Karpas-422 (cell line): ENCODE results near the gene CHSY3. TPM values are rescaled to one million over a fixed set of nuclear protein-coding genes. Genes with fewer than 3 reads are reported as not detected.

Source experiments
- DNase-seq: peaks from one replicate; pipeline ENCODE4 v3.0.0-alpha.2; 2015
- H2AFZ ChIP-seq: fragments of 200-600 bp; sonication (generic); 2 replicates; pipeline ENCODE4 v1.6.1; 2014; ENCODE audit warnings: antibody characterized with exemption, low read length, mixed read lengths
- H3K27ac ChIP-seq: fragments of 200-600 bp; sonication (generic); 2 replicates; pipeline ENCODE4 v1.5.1; 2014; ENCODE audit warnings: mild to moderate bottlenecking, low read length, moderate library complexity
- H3K27me3 ChIP-seq: fragments of 200-600 bp; sonication (generic); 2 replicates; pipeline ENCODE4 v1.6.1; 2014; ENCODE audit warnings: low read length, mixed read lengths
- H3K36me3 ChIP-seq: fragments of 200-600 bp; sonication (generic); 2 replicates; pipeline ENCODE4 v1.6.1; 2014; ENCODE audit warnings: low read length, mixed read lengths; ENCODE audit not compliant: insufficient read depth
- H3K4me1 ChIP-seq: fragments of 200-600 bp; sonication (generic); 2 replicates; pipeline ENCODE4 v1.6.1; 2014; ENCODE audit warnings: mild to moderate bottlenecking, low read length, mixed read lengths
- H3K4me2 ChIP-seq: fragments of 200-600 bp; sonication (generic); 2 replicates; pipeline ENCODE4 v1.6.1; 2014; ENCODE audit warnings: low read length, low read depth, mild to moderate bottlenecking; ENCODE audit not compliant: poor library complexity, severe bottlenecking
- H3K4me3 ChIP-seq: fragments of 200-600 bp; sonication (generic); 2 replicates; pipeline ENCODE4 v1.5.1; 2014; ENCODE audit warnings: mild to moderate bottlenecking, antibody characterized with exemption, low read length, mixed read lengths
- H3K79me2 ChIP-seq: fragments of 200-600 bp; sonication (generic); 2 replicates; pipeline ENCODE4 v1.6.1; 2014; ENCODE audit warnings: mild to moderate bottlenecking, low read length, mixed read lengths
- H3K9ac ChIP-seq: fragments of 200-600 bp; sonication (generic); 2 replicates; pipeline ENCODE4 v1.6.0; 2014; ENCODE audit warnings: low read length
- H3K9me2 ChIP-seq: fragments of 200-600 bp; sonication (generic), shearing (Covaris generic); replicated peaks from 2 replicates; pipeline ENCODE4 v1.6.0; 2014; ENCODE audit warnings: mild to moderate bottlenecking, low read length, moderate library complexity; ENCODE audit not compliant: insufficient read depth
- H3K9me3 ChIP-seq: fragments of 300-700, 200-600 bp; sonication (generic); 2 replicates; pipeline ENCODE4 v1.6.1; 2014; ENCODE audit warnings: low read length, mixed read lengths
- H4K20me1 ChIP-seq: fragments of 200-600 bp; sonication (generic); 2 replicates; pipeline ENCODE4 v1.6.1; 2014; ENCODE audit warnings: mild to moderate bottlenecking, antibody characterized with exemption, low read length, low read depth; ENCODE audit not compliant: insufficient read depth
- total RNA-seq: library from RNA; depleted of rRNA; stranded (reverse); fragments of >200 nt; shearing (Covaris generic); gene quantifications from 2 replicates; pipeline ENCODE4 v1.2.3, GENCODE V29; 2014; ENCODE audit warnings: low replicate concordance

CHSY3 gene
- total RNA-seq, 1 experiment from 2014 or later, result not detected

DNA sequence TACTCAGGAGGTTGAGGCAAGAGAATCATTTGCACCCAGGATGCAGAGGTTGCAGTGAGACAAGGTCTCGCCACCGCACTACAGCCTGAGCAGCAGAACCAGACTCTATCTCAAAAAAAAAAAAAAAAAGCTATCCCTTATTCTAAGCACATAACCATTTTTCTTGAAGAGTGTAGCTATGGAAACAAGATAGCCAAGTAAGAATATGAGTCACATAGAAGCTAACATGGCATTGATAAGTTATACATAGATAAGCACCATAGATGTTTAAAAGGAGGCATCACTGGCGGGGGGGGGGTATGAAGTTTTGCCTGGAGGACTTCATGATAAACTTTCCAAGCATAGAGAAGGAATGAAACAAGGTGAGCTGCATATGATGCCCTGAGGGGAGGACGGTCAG lies 26.0 kb downstream of the CHSY3 start:
- Histone ChIP-seq H3K36me3 (no peaks in the 10 kb centered on the region), H3K27me3 (no peaks in the 10 kb centered on the region), H3K4me1 (no peaks in the 10 kb centered on the region), H4K20me1 (no peaks in the 10 kb centered on the region), H2AFZ (no peak overlapping the region), H3K4me3 (no peak overlapping the region), H3K4me2 (no peak overlapping the region), H3K9me3 (no peaks in the 10 kb centered on the region), H3K79me2 (no peaks in the 10 kb centered on the region), H3K9me2 (no peaks in the 10 kb centered on the region), H3K27ac (no peak overlapping the region), H3K9ac (no peak overlapping the region)
- no peak for DNase-seq

DNA sequence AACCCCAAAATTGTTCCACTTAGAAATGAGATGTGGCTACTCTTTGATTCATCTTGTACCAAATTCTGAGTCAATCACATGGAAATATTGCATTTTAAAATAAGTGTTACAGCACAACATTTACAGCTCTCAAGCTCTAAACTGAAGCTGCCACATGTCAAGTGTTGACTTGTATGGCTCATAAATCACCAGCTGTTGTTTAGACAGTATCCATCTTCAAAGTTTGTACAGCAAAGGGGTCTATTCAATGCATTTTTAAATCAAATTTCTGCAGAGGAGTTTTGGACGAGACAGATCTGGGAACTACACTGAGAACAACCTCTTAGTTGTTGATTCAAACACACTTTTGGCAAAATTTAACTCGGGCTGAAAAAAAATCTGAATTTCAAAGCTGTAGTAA lies 31.4 kb downstream of the CHSY3 start:
- Histone ChIP-seq H3K4me3 (no peak overlapping the region), H3K9ac (no peak overlapping the region), H3K36me3 (no peaks in the 10 kb centered on the region), H3K27ac (no peak overlapping the region), H3K4me1 (no peaks in the 10 kb centered on the region), H4K20me1 (no peaks in the 10 kb centered on the region), H2AFZ (no peak overlapping the region), H3K9me2 (no peaks in the 10 kb centered on the region), H3K27me3 (no peaks in the 10 kb centered on the region), H3K4me2 (no peak overlapping the region), H3K79me2 (no peaks in the 10 kb centered on the region), H3K9me3 (no peaks in the 10 kb centered on the region)
- DNase-seq, result no peak

DNA sequence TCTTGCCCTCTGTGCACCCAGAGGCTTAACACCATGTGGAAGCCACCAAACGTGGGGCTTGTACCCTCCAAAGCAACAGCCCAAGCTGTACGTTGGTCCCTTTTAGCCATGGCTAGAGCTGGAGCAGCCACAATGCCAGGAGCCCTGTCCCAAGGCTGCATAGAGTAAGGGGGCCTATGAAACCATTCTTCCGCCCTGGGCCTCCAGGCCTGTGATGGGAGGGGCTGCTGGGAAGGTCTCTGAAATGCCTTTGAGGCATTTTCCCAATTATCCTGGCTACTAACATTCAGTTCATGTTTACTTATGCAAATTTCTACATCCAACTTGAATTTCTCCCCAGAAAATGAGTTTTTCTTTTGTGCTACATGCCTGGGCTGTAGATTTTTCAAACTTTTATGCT lies 33.8 kb downstream of the CHSY3 start:
- no peaks in the 10 kb centered on the region for H3K9me2 ChIP-seq
- no peak overlapping the region for H3K27ac ChIP-seq
- no peak overlapping the region for H2AFZ ChIP-seq
- no peak overlapping the region for H3K9ac ChIP-seq
- no peaks in the 10 kb centered on the region for H3K79me2 ChIP-seq
- no peaks in the 10 kb centered on the region for H4K20me1 ChIP-seq
- no peak overlapping the region for H3K4me3 ChIP-seq
- no peaks in the 10 kb centered on the region for H3K27me3 ChIP-seq
- H3K9me3 ChIP-seq, result no peaks in the 10 kb centered on the region
- H3K4me2 ChIP-seq, result no peak overlapping the region
- no peak for DNase-seq
- H3K4me1 ChIP-seq, result no peaks in the 10 kb centered on the region
- H3K36me3 ChIP-seq, result no peaks in the 10 kb centered on the region

DNA sequence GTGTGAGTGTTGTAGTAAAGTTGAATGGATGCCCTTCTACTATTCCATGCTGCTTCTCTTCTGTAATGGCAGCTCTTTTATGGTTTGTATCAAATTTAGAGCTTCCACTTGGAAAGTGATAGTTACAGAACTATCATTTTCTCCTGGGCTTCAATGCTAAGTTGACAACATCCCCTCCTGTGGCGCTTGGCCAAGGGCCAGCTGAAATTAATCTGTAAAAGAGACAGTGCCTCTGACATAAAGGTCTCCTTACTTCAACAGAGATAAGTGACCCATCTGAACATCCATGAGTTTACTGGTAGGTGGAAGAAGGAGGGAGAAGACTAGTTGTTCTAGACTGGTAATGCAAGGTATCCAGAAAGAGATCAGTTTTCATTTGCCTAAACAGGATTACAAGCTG lies 39.7 kb downstream of the CHSY3 start:
- DNase-seq, result no peak
- H3K9me2 ChIP-seq, result 0 out of 2 replicates have a peak, but pooled peaks cover 3% of the 10 kb centered on the region
- no peaks in the 10 kb centered on the region for H3K79me2 ChIP-seq

DNA sequence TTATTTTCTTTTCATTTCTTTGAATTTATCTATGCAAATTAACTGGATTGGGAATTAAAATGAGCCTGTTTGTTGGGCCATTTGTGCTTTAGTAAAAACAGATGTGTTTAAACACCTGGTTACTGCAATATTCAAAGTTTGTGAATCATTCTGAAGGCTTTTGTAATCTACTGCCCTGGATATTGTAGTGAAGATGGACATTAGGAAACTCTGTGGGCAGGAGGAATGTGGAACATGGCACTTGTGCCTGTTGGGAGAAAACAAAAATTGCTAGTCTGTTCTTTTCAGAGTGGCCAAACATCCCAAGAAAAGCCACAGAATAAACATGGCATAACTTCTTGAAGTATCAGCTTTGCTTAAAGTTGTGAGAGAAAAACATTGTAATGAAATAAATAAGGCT lies 40.8 kb downstream of the CHSY3 start:
- DNase-seq, result no peak

More for the DNA sequence above, 39.7 kb downstream of the CHSY3 start:
- no peak overlapping the region for H3K4me2 ChIP-seq
- H3K9me3 ChIP-seq, result no peaks in the 10 kb centered on the region
- H2AFZ ChIP-seq, result no peak overlapping the region
- no peak overlapping the region for H3K4me3 ChIP-seq
- no peaks in the 10 kb centered on the region for H3K4me1 ChIP-seq
- no peaks in the 10 kb centered on the region for H3K36me3 ChIP-seq
- no peaks in the 10 kb centered on the region for H4K20me1 ChIP-seq
- no peak overlapping the region for H3K27ac ChIP-seq
- H3K9ac ChIP-seq, result no peak overlapping the region
- no peaks in the 10 kb centered on the region for H3K27me3 ChIP-seq

DNA sequence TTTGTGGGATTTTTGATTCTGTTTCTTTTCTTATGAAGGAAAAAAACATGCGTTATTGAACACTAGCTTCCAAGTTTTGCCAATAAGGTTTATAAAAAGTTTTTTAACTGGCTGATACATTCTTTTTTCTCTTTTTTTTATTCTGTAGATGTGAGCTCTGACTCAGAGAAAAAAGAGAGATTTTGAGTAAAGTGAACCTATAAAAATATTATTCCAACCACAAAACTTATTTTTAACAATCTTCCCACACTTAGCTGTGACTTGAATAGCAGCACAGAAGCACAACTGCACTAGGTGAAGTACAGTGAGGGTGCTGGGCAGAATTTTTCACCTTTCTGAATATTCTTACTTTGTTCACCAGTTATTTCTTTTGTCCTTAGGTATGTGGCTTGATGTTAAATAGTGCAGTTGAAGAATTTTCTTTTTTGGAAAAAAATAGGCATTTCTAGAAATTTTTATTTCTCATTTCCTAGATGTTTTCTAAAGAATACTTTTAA lies 41.6 kb downstream of the CHSY3 start:
- H3K9ac ChIP-seq, result no peak overlapping the region
- H3K4me3 ChIP-seq, result no peak overlapping the region
- H3K9me3 ChIP-seq, result no peaks in the 10 kb centered on the region
- no peak for DNase-seq
- H3K27me3 ChIP-seq, result no peaks in the 10 kb centered on the region
- no peaks in the 10 kb centered on the region for H3K4me1 ChIP-seq
- H3K4me2 ChIP-seq, result no peak overlapping the region
- no peaks in the 10 kb centered on the region for H4K20me1 ChIP-seq
- no peak overlapping the region for H2AFZ ChIP-seq
- H3K27ac ChIP-seq, result no peak overlapping the region
- H3K79me2 ChIP-seq, result no peaks in the 10 kb centered on the region
- no peaks in the 10 kb centered on the region for H3K36me3 ChIP-seq
- 0 out of 2 replicates have a peak, but pooled peaks cover 3% of the 10 kb centered on the region for H3K9me2 ChIP-seq

More for the DNA sequence above, 40.8 kb downstream of the CHSY3 start:
- no peak overlapping the region for H2AFZ ChIP-seq
- H3K79me2 ChIP-seq, result no peaks in the 10 kb centered on the region
- H3K9me3 ChIP-seq, result no peaks in the 10 kb centered on the region
- H3K27me3 ChIP-seq, result no peaks in the 10 kb centered on the region
- H3K4me2 ChIP-seq, result no peak overlapping the region
- no peak overlapping the region for H3K4me3 ChIP-seq
- H3K9ac ChIP-seq, result no peak overlapping the region
- no peaks in the 10 kb centered on the region for H3K36me3 ChIP-seq
- H3K9me2 ChIP-seq, result 0 out of 2 replicates have a peak, but pooled peaks cover 3% of the 10 kb centered on the region
- H3K4me1 ChIP-seq, result no peaks in the 10 kb centered on the region
- no peak overlapping the region for H3K27ac ChIP-seq
- H4K20me1 ChIP-seq, result no peaks in the 10 kb centered on the region

DNA sequence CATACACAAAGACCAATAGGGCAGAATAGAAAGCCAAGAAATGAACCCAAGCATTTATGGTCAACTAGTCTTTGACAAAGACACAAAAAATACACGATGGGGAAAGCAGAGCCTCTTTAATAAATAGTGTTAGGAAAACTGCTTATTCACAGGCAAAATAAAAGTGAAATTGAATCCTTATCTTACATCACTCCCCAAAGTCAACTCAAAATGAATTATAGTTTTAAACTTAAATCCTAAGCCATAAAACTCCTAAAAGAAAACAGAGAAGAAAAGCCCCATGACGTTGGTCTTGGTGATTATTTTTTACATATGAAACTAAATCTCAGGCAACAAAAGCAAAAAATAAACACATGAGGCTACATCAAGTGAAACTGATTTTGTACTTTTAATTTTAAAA lies 46.8 kb downstream of the CHSY3 start:
- no peaks in the 10 kb centered on the region for H3K36me3 ChIP-seq
- no peaks in the 10 kb centered on the region for H4K20me1 ChIP-seq
- H3K4me3 ChIP-seq, result no peak overlapping the region
- no peaks in the 10 kb centered on the region for H3K9me2 ChIP-seq
- no peak overlapping the region for H3K4me2 ChIP-seq
- no peaks in the 10 kb centered on the region for H3K79me2 ChIP-seq
- no peak overlapping the region for H3K27ac ChIP-seq
- DNase-seq, result no peak
- no peaks in the 10 kb centered on the region for H3K9me3 ChIP-seq
- no peaks in the 10 kb centered on the region for H3K4me1 ChIP-seq
- no peaks in the 10 kb centered on the region for H3K27me3 ChIP-seq
- H3K9ac ChIP-seq, result no peak overlapping the region
- no peak overlapping the region for H2AFZ ChIP-seq

DNA sequence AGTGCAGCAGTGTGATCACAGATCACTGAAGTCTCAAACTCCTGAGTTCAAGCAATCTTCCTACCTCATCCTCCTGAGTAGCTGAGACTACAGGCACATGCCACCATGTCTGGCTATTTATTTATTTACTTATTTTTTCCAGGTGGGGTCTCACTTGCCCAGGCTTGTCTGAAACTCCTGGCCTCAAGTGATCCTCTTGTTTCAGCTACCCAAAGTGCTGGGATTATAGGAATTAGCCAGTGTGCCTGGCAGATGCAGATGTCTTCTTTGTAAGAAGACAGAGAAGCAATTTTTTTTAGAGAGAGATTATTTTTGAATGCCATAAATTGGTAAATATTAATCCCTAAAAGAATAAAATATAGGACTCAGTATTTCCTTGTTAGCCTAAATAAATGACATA lies 54.3 kb downstream of the CHSY3 start:
- H3K4me1 ChIP-seq, result no peaks in the 10 kb centered on the region
- H3K9me3 ChIP-seq, result no peaks in the 10 kb centered on the region
- no peak overlapping the region for H3K4me3 ChIP-seq
- H3K27ac ChIP-seq, result no peak overlapping the region
- no peaks in the 10 kb centered on the region for H3K36me3 ChIP-seq
- H2AFZ ChIP-seq, result no peak overlapping the region
- H3K9me2 ChIP-seq, result no peaks in the 10 kb centered on the region
- no peak for DNase-seq
- no peak overlapping the region for H3K9ac ChIP-seq
- H4K20me1 ChIP-seq, result no peaks in the 10 kb centered on the region
- H3K4me2 ChIP-seq, result no peak overlapping the region
- no peaks in the 10 kb centered on the region for H3K79me2 ChIP-seq
- H3K27me3 ChIP-seq, result no peaks in the 10 kb centered on the region

DNA sequence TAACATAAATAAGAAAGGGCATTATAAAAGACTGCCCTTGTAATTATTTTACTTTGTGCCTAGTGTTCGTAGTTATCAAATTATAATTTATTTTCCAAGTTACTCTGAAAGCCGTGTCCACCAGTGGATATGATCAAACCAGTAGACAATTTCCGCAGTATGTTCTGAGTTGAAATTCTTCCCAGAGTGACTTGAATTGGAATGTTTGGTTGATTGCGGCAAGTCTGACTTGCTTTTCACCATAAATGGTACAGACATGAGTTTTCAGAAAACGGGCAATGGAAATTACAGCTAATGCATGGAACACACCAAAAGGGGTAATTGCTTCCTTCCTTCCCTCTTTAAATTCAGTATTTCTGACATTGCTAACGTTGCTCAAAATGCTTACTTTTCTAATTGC lies 56.6 kb downstream of the CHSY3 start:
- H3K27me3 ChIP-seq, result no peaks in the 10 kb centered on the region
- H3K27ac ChIP-seq, result no peak overlapping the region
- H3K4me1 ChIP-seq, result no peaks in the 10 kb centered on the region
- no peaks in the 10 kb centered on the region for H3K79me2 ChIP-seq
- no peaks in the 10 kb centered on the region for H3K9me3 ChIP-seq
- H3K9me2 ChIP-seq, result no peaks in the 10 kb centered on the region
- H2AFZ ChIP-seq, result no peak overlapping the region
- no peak overlapping the region for H3K4me2 ChIP-seq
- no peak overlapping the region for H3K4me3 ChIP-seq
- no peaks in the 10 kb centered on the region for H3K36me3 ChIP-seq
- DNase-seq, result no peak
- H4K20me1 ChIP-seq, result no peaks in the 10 kb centered on the region
- H3K9ac ChIP-seq, result no peak overlapping the region
